Stimulated activated CD4-positive, alpha-beta T cell treated with anti-CD3 and anti-CD28 coated beads, Interleukin-15, amount 100 ng/mL, for 24 hours (primary cell): ENCODE results near the gene ELF2.
"Not testable (repeated sequence)": the region's sequence is repeated elsewhere in the genome, so short reads cannot be mapped to it uniquely, and the experiment has no call there.

ENCODE experiments used
- DNase-seq: peaks from one replicate; pipeline ENCODE4 v3.0.0-alpha.2; 2020

ELF2 gene

GRCh38 chr4:139177049-139177868 lies at the start of gene ELF2:
Gene ELF2, minus strand, starts transcription at chr4:139177218. Its CDS starts 39,517 bp downstream, at chr4:139137701.
- peak; percentile 90 for DNase-seq

GRCh38 chr4:139223682-139224317 lies 46.8 kb upstream of the ELF2 start:
- DNase-seq = peak; percentile 38

GRCh38 chr4:139222215-139222614 lies 45.2 kb upstream of the ELF2 start:
- no peak for DNase-seq

GRCh38 chr4:139221687-139222086 lies 44.7 kb upstream of the ELF2 start:
- no peak for DNase-seq

- DNase-seq = no peak
These were observed 42.5 kb upstream of the ELF2 start for GRCh38 chr4:139219450-139220055.

GRCh38 chr4:139214039-139214534 lies 37.1 kb upstream of the ELF2 start:
- no peak for DNase-seq

GRCh38 chr4:139213633-139214032 lies 36.6 kb upstream of the ELF2 start:
- not testable (repeated sequence) for DNase-seq

GRCh38 chr4:139212900-139213299 lies 35.9 kb upstream of the ELF2 start:
- no peak for DNase-seq

- no peak for DNase-seq
These were observed 33.5 kb upstream of the ELF2 start for GRCh38 chr4:139210486-139210885.

GRCh38 chr4:139209470-139210063 lies 32.5 kb upstream of the ELF2 start:
- DNase-seq = no peak

GRCh38 chr4:139208404-139208945 lies 31.5 kb upstream of the ELF2 start:
- no peak for DNase-seq

- no peak for DNase-seq
These were observed 30.9 kb upstream of the ELF2 start for GRCh38 chr4:139207873-139208403.

- no peak for DNase-seq
These were observed 30.2 kb upstream of the ELF2 start for GRCh38 chr4:139207247-139207646.

GRCh38 chr4:139202991-139203390 lies 26.0 kb upstream of the ELF2 start:
- DNase-seq = no peak

GRCh38 chr4:139200506-139200905 lies 23.5 kb upstream of the ELF2 start:
- DNase-seq = no peak

- no peak for DNase-seq
These were observed 23.1 kb upstream of the ELF2 start for GRCh38 chr4:139200102-139200501.

- not testable (repeated sequence) for DNase-seq
These were observed 20.2 kb upstream of the ELF2 start for GRCh38 chr4:139197214-139197613.

GRCh38 chr4:139196462-139196861 lies 19.4 kb upstream of the ELF2 start:
- DNase-seq = no peak

- no peak for DNase-seq
These were observed 14.4 kb upstream of the ELF2 start for GRCh38 chr4:139191373-139191772.

- DNase-seq = no peak
These were observed 13.0 kb upstream of the ELF2 start for GRCh38 chr4:139189972-139190371.

- DNase-seq = no peak
These were observed 12.4 kb upstream of the ELF2 start for GRCh38 chr4:139189417-139189749.

GRCh38 chr4:139188648-139189416 lies 11.8 kb upstream of the ELF2 start:
- no peak for DNase-seq
